HFFc6 (cell line): ENCODE measurements around the gene BZW2. TPM values are rescaled to one million over a fixed set of nuclear protein-coding genes. Genes with fewer than 3 reads are reported as not detected.

Experiments
- DNase-seq: peaks from one replicate; pipeline ENCODE4 v3.0.0-alpha.2; 2018
- H3K27ac Mint-ChIP-seq: 2 replicates; pipeline ENCODE4 v1.8.0; 2020; ENCODE audit warnings: mild to moderate bottlenecking, mixed read lengths
- H3K27me3 Mint-ChIP-seq: 2 replicates; pipeline ENCODE4 v1.8.0; 2021; ENCODE audit warnings: mild to moderate bottlenecking, moderate library complexity, mixed read lengths; ENCODE audit not compliant: insufficient read depth
- H3K36me3 Mint-ChIP-seq: 2 replicates; pipeline ENCODE4 v1.8.0; 2021; ENCODE audit warnings: low read depth, mixed read lengths
- H3K4me1 Mint-ChIP-seq: 2 replicates; pipeline ENCODE4 v1.8.0; 2020; ENCODE audit warnings: low read depth, mixed read lengths
- H3K4me3 Mint-ChIP-seq: 2 replicates; pipeline ENCODE4 v1.8.0; 2020; ENCODE audit warnings: mild to moderate bottlenecking, moderate library complexity, mixed read lengths
- H3K9me3 Mint-ChIP-seq: 2 replicates; pipeline ENCODE4 v1.8.0; 2020; ENCODE audit warnings: mild to moderate bottlenecking, mixed read lengths
- total RNA-seq, 6 experiments: library from RNA; stranded (reverse); fragmentation: NEBNext Ultra II Directional; extraction: Animal tissue kit (Norgen Biotek cat#: 25700); gene quantifications; 2 replicates in 1 of 6; 3 replicates in 5 of 6; pipeline ENCODE4 v1.2.3, GENCODE V29; 2021
- TF ChIP-seq, protein P1 (sequence below): fragments of 200-600 bp; sonication (generic); IDR thresholded peaks from 2 replicates; pipeline ENCODE4 v1.5.0; 2021; ENCODE audit warnings: antibody characterized with exemption, mild to moderate bottlenecking

Gene BZW2
- total RNA-seq, 6 experiments from 2014 or later: 75.8 to 104 (median 94.5) TPM

DNA sequence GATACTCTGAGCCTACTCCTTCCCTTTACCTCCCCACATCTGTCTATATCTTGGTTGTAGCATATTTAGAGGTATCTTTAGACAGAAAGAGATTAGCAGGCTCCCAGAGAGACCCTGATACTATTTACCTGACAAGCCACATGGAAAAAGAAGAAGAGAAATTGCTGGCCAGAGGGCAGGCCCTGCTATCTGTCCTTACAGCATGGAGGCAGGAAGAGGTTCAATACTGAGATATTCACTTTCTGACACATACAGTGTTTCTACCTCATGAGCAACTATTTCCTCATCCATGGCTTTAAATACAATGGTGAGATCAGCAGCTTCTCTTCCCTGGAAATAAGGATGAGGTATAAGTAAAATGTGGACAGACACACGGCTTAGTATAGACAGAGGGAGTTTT is 73.7 kb downstream of the BZW2 start:
- Mint-ChIP-seq H3K4me3 (no peak overlapping the region), H3K27me3 (no peaks in the 10 kb centered on the region), H3K36me3 (0 out of 2 replicates have a peak, but pooled peaks cover 4% of the 10 kb centered on the region), H3K4me1 (peaks cover 26% of the 10 kb centered on the region), H3K9me3 (no peaks in the 10 kb centered on the region), H3K27ac (no peak overlapping the region)
- DNase-seq: no peak
- TF ChIP-seq, protein P1, sequence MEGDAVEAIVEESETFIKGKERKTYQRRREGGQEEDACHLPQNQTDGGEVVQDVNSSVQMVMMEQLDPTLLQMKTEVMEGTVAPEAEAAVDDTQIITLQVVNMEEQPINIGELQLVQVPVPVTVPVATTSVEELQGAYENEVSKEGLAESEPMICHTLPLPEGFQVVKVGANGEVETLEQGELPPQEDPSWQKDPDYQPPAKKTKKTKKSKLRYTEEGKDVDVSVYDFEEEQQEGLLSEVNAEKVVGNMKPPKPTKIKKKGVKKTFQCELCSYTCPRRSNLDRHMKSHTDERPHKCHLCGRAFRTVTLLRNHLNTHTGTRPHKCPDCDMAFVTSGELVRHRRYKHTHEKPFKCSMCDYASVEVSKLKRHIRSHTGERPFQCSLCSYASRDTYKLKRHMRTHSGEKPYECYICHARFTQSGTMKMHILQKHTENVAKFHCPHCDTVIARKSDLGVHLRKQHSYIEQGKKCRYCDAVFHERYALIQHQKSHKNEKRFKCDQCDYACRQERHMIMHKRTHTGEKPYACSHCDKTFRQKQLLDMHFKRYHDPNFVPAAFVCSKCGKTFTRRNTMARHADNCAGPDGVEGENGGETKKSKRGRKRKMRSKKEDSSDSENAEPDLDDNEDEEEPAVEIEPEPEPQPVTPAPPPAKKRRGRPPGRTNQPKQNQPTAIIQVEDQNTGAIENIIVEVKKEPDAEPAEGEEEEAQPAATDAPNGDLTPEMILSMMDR: no peak

DNA sequence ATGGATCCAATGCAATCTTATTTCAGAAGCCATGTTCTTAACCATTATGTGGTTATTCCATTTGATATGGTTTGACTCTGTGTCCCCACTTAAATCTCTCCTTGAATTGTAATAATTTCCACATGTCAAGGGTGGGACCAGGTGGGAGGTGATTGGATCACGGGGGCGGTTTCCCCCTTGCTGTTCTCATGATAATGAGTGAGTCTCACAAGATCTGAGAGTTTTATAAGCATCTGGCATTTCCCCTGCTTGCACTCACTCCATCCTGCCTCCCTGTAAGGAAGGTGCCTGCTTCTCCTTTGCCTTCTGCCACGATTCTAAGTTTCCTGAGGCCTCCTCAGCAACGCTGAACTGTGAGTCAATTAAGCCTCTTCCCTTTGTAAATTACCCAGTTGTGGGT is 75.6 kb downstream of the BZW2 start:
- TF ChIP-seq, protein P1: no peak
- no peaks in the 10 kb centered on the region for H3K27me3 Mint-ChIP-seq
- DNase-seq: no peak

DNA sequence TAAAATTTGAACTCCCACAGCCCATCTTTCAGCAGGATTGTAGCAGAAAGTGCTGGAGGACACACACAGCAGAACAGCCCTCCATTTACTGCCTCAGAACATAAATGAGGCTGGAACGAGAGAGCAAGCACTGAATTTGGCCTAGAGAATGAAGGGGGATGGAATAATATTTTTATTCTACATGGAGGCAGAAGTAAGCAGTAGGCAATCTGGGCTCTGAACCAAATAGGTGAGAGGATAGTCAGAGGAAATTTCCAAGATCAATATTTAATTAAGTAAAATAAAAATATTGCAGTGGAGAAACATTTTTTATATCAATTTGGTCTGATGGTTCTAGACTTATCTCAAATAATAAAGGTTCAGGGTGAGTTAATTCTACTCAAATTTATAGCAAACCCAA is 78.4 kb downstream of the BZW2 start:
- H3K4me1 Mint-ChIP-seq: peaks cover 16% of the 10 kb centered on the region
- H3K27me3 Mint-ChIP-seq: no peaks in the 10 kb centered on the region
- no peaks in the 10 kb centered on the region for H3K9me3 Mint-ChIP-seq
- DNase-seq: no peak
- TF ChIP-seq, protein P1: no peak
- no peak overlapping the region for H3K4me3 Mint-ChIP-seq
- H3K36me3 Mint-ChIP-seq: no peaks in the 10 kb centered on the region
- H3K27ac Mint-ChIP-seq: no peak overlapping the region

More for the DNA sequence above, 75.6 kb downstream of the BZW2 start:
- peaks cover 18% of the 10 kb centered on the region for H3K4me1 Mint-ChIP-seq
- no peak overlapping the region for H3K4me3 Mint-ChIP-seq
- no peaks in the 10 kb centered on the region for H3K36me3 Mint-ChIP-seq
- H3K9me3 Mint-ChIP-seq: no peaks in the 10 kb centered on the region
- no peak overlapping the region for H3K27ac Mint-ChIP-seq

DNA sequence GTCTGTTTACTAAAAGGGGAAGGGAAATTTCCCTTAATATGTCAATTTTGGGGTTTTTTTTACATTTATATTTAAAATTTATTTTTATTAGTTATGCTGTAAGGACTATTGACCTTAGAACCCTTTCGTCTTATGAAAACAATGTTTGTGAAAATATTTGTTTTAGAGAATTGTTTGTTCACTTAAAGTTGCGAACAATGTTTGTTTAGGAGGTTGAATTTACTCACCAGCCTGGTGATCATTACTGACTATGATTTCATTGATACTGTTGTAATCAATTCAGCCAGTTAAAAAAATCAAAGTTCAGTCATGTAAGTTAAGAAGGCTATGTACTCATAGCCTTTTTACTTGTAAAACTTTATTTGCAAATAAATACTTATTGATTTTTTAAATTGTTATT is 80.2 kb downstream of the BZW2 start:
- DNase-seq: no peak
- TF ChIP-seq, protein P1: no peak
- Mint-ChIP-seq H3K9me3 (no peaks in the 10 kb centered on the region), H3K27me3 (no peaks in the 10 kb centered on the region), H3K4me1 (peaks cover 8% of the 10 kb centered on the region), H3K27ac (no peak overlapping the region), H3K4me3 (no peak overlapping the region), H3K36me3 (no peaks in the 10 kb centered on the region)

DNA sequence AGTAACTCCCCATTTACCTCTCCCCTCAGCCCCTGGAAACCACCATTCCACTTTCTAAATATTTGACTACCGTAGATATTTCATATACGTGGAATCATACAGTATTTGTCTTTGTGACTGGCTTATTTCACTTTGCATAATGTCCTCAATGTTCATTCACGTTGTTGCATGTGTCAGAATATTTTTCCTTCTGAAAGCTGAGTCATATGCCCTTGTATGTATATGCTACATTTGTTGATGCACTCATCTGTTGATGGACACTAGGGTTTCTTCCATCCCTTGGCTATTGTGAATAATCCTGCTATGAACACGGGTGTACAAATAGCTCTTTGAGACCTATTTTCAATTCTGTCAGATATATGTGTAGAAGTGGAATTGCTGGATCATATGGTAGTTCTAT is 81.8 kb downstream of the BZW2 start:
- peaks cover 7% of the 10 kb centered on the region for H3K4me1 Mint-ChIP-seq
- no peak overlapping the region for H3K27ac Mint-ChIP-seq
- no peak overlapping the region for H3K4me3 Mint-ChIP-seq
- H3K36me3 Mint-ChIP-seq: no peaks in the 10 kb centered on the region
- peaks cover 1% of the 10 kb centered on the region; the same call in 1 of the 2 replicates for H3K27me3 Mint-ChIP-seq
- DNase-seq: no peak
- no peaks in the 10 kb centered on the region for H3K9me3 Mint-ChIP-seq
- TF ChIP-seq, protein P1: no peak

DNA sequence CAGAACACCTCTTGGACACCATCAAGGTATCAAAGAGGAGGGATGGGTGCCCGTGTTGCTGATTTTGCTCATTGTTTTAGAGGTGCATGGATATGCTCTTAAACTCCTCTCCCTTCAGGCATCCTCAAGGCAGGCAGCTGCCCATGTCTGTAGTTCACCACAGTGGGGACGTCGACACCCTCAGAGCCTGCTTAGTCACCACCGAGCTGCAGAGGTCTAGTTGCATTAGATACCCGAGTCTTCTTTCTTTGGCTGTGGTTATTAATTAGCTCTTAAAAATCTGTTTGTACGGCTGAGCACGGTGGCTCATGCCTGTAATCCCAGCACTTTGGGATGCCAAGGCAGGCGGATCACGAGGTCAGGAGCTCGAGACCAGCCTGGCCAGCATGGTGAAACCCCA is 82.8 kb downstream of the BZW2 start:
- peaks cover 1% of the 10 kb centered on the region; the same call in 1 of the 2 replicates for H3K27me3 Mint-ChIP-seq
- TF ChIP-seq, protein P1: no peak
- H3K27ac Mint-ChIP-seq: no peak overlapping the region
- H3K9me3 Mint-ChIP-seq: no peaks in the 10 kb centered on the region
- no peak overlapping the region for H3K4me3 Mint-ChIP-seq
- no peaks in the 10 kb centered on the region for H3K36me3 Mint-ChIP-seq
- H3K4me1 Mint-ChIP-seq: no peaks in the 10 kb centered on the region
- DNase-seq: no peak
